Frontal cortex (tissue), 4 donors: ENCODE results near the gene STK32B. TPM values are rescaled to one million over a fixed set of nuclear protein-coding genes. Genes with fewer than 3 reads are reported as not detected.
"Not testable (repeated sequence)": the region's sequence is repeated elsewhere in the genome, so short reads cannot be mapped to it uniquely, and the experiment has no call there.

Source experiments
- DNase-seq, 2 donors: peaks; one replicate each; pipeline ENCODE4 v3.0.0; 2012; ENCODE audit warnings: low spot score in 2 of 2
- FAIRE-seq: peaks from 2 replicates; lab custom pipeline; 2012; peaks lifted over from hg19 to GRCh38; lab: Jason Lieb, UNC
- total RNA-seq: library from RNA; depleted of rRNA; stranded (reverse); fragments of >200 nt; gene quantifications from one replicate; pipeline ENCODE4 v1.2.3, GENCODE V29; 2014
- donor health status: control.
- donor health status: control.
- donor health status: control.

STK32B gene
- total RNA-seq, 1 donor from 2014 or later, result 57.5 TPM

DNA sequence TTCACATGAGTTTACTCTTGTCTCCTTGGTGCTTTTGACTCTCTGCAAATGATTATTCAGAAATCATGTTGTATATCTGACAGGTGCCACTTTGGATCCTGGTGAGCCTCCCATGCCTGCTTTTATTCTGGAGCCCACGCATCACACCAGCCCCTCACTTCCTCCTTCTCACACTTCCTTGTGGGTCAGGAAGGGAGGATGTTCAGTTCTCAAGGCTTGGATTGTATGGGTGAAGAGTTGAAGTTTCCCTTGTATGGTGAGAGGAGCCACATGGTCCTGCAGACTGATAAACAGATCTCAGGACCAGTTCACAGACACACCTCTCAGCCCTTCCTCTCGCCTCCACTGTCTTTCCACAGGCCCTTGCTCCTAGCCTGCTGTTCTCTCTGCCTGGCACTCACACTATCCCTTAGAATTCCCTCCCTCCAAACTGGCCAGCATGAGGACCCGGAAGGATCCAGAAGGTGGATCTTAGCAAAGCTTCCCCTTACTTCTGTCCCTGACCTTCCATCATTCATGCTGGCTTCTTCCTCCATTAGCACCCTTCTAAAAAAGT lies 92.1 kb downstream of the STK32B start:
- no peak for DNase-seq
- FAIRE-seq, result no peak

DNA sequence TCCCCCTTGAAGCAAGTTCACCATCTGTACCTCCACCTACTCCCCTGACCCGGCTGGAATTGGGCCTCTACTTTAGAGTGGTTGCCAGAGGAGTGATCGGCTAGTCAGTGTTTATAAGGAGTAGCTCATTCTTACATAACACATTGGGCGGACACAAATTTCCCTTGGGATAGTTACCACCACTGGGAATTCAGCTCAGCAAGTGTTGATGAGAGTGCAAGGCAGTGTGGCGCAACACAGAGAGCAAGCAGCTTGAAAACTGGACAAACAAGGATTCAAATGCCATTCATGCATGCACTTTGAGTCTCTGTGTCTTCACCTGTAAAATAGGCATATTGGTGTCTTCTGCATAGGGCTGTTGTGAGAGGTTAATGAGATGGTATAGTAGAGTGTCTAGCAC lies 92.7 kb downstream of the STK32B start:
- DNase-seq, result no peak
- FAIRE-seq, result no peak

DNA sequence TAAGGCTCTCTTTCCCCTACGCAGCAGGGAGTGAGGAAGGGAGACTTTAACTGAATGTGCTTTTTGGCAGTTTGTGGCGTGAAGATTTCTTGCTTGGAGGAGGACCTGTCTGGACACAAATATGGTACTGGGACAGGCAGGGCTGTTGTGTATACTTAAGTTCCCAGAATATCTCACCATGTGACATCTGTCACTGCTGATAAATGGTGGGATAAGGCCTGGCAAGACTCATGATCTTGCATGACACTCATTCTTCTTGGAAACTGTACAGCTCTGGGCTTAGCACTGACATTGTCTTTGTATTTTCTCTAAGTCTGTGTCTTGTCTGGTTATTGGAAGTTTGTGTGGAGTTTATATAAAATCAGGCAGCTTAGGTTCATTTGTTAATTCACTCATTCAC lies 93.1 kb downstream of the STK32B start:
- DNase-seq (no peak), FAIRE-seq (no peak)

DNA sequence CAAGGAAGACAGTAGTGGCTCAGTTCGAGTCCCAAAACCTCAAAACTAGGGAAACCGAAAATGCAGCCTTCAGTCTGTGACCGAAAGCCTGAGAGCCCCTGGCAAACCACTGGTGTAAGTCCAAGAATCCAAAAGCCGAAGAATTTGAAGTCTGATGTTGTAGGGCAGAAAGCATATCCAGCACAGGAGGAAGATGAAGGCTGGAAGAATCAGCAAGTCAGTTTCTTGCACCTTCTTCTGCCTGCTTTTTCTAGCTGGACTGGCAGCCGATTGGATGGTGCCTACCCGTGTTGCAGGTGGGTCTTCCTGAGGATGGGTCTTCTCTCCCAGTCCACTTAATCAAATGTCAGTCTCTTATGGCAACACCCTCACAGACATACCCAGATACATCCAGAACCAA lies 95.0 kb downstream of the STK32B start:
- FAIRE-seq (no peak), DNase-seq (no peak)

DNA sequence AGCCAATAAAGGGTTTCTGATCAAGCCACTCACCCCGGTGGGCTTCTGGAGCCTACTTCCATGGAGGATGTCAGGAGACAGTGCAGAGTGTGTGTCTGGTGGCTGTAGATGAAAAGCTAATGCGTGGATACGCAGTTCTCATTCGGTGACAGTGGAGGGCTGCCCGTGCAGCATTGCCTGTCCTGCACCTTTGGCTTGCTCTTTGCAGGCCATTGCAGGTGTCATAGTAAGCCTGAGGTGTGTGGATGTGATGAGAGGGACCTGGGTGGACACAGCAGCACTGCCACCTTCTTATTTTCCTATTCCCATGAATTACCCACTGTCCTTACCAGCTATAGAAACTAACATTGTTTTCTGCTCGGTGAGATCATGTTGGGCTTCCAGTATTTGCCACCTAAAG lies 101.2 kb downstream of the STK32B start:
- no peak for FAIRE-seq
- DNase-seq, result no peak

DNA sequence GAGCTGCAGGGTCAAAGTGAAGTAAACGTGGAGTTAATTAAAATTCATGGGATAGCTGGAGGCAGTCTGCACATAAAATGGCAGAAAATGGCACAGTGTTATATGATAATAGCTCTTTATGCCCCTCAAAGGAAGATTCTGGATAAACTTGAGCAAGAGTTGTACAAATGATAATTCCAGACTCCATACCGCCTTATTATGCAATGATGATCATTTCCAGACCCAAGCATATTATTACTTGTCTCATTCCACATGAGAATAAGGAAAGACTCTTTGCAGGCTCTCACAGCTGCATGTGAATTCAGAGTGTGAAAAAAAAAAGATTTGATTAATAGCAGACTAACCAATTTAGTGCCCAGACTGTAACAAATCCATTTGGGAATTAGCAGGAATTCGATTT lies 105.4 kb downstream of the STK32B start:
- DNase-seq (no peak), FAIRE-seq (no peak)

DNA sequence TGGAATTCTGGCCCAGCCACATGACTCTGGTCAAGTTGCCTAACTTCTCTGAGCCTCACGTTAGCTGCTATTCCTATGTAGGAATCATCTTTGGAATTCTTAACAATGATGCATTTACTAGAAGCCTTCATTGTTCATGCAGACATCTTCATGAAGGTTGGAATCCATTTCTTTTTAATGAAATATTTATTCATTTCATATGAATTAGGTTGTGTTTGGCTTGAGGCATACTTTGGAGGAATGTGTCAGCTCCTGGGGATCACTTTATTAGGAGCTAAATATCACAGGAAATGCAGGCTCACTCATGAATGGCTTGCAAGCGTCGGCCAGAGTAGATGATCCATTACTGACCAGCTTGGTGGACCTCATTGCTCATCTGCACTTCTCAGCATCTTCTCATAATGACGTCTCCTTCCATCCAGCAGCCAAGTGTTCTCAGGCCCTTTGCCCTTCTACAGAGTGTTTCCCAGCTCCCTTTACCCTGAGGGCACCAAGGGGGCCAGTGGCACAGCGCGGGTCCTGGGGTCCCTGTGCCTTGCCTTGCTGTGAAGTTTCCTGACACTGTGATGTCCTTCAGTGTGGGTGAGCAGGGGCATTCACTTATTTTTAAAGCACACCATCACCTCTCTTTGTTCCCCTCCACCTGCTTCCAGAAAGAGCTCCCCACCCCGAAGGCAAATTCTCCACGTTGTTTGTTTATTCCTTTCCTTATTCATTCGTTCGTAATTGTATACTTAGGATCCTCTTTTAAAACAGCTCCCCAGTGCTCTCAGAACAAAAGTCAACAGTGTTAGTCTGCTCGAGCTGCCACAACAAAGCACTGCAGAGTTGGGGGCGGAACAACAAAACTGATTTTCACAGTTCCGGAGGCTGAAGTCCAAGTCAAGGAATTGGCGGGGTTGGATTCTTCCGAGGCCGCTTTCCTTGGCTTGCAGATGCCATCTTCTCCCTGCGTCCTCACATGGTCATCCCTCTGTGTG lies 106.8 kb downstream of the STK32B start:
- DNase-seq, result no peak
- FAIRE-seq, result no peak

DNA sequence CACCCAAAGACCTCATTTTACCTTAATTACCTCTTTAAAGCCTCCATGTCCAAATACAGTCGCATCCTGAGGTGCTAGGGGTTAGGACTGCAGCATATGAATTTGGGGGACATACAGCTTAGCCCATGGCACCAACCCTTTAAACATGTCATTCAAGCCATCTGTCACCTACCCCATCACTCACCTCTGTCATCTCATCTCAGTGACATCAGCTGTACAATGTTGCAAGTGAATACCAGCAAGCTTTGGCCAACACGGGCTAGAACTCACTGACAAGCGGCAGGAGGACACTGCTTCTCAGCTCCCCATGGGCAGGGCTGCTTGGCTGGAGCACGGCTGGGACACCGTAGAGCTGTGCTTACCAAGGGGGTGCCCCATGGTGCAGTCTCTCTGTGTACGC lies 107.5 kb downstream of the STK32B start:
- FAIRE-seq, result no peak

DNA sequence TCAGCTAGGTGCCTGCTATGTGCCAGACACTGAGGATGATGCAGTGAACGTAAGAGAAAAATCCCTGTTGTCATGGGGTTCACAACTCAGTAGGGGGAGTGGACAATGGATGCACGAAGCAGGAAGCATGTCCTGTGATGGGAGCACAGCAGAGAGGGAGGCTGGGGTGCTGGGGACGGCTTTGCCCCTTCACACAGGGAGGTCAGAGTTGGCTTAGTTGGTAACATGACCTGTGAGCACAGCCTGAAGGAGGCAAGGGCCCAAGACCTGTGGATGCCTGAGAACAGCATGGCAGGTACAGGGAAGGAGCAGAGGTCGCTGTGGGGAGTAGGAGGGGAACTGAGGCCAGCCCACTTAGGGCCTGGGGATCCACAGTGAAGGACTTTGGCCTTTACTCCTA lies 109.4 kb downstream of the STK32B start:
- FAIRE-seq (no peak), DNase-seq (no peak)

More for the DNA sequence above, 107.5 kb downstream of the STK32B start:
- no peak for DNase-seq

DNA sequence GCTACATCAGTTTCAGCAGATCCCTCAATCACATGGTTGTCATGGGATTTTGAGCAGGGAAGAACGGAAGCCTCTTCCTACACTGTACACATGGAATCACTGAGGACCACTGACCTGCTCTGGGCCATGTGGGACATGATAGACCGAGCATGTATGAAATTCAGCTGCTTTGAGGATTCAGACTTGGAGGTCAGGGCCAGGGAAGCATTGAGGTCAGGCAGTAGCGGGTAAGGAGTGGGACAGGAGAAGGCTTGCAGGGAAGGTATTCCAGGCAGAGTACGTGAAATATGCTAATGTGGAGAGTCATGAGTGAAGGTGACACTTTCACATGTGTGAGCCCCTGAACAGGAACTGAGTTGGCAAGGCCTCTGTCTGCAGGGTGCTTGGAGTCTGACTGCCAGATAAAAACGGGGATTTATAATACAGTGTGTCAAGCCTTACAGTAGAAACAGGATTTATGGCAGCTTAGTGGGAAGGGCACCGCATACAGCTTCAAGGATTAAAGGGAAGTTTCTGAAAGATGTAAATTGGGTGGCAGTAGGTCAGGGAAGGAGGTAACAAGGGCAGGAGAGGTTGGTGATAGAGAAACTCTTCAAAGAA lies 111.7 kb downstream of the STK32B start:
- FAIRE-seq (no peak), DNase-seq (no peak)

DNA sequence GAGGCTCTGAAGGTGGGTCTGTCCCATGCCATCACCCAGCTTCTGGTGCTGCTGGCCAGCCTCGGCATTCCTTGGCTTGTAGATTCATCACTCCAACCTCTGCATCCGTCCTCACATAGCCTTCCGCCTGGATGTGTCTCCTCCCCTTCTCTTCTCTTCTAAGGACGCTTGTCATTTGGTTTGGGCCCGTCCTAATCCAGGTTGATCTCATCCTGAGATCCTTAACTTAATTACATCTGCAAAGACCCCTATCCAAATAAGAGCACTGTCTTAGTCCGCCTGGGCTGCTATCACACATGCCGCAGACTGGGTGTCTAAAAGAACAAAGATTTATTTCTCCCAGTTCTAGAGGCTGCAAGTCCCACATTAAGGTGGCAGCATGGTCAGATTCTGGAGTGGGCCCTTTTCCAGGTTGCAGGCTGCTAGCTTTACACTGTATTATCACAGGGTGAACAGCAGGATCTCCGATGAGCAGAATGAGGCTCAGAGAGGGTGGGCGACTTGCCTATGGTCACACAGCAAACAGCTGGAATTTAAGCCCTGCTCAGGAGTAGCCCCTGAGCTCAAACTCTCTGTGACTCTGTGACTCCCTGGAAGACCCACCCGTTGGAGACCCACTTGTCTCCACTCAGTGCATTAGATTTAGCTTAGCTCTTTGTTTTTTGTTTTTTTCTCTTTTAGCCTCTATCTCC lies 113.1 kb downstream of the STK32B start:
- no peak for DNase-seq
- no peak for FAIRE-seq

DNA sequence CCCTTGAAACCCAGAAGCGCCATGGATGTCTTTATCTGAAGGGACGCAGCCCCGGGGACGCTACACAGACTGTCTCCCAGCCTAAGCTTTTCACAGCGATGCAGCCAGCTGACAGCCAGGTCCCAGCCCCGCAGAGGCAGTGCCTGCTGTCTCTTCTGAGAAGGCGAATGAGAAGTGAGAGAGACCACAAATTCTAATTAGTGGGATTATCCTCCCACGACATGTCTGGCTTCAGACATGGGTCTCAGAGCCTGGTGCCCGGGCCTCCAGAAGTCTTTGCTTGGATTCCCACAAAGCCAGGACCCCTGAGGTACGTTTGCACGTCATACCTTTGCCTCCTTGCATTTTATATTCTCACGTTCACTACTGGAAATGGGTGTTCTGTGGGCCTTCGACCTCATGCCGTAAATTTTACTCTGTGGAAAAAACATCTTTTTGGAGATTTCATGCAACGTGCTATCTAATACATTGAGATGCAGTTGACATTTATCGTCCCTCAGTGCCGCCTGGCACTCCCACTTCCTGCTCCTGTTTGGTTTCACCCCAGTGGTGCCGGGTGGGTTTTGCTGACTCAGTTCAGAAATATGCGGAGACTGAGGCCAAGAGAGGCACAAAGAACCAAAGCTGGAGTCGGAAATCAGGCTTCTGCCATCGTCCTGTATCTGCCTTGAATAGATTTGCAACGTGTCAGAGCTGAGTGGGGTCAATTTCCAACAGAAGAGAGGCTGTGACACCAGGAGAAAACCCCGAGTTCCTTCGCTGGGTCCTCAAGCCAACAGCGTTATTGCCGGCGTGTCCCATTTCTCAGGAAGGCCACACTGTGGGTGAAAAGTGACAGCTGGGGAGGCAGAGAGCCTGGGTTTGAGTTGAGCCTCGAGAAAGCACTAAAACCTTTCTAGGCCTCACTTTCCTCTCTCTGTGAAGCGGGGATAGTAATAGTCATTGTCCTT lies 114.4 kb downstream of the STK32B start:
- FAIRE-seq (no peak), DNase-seq (no peak)

DNA sequence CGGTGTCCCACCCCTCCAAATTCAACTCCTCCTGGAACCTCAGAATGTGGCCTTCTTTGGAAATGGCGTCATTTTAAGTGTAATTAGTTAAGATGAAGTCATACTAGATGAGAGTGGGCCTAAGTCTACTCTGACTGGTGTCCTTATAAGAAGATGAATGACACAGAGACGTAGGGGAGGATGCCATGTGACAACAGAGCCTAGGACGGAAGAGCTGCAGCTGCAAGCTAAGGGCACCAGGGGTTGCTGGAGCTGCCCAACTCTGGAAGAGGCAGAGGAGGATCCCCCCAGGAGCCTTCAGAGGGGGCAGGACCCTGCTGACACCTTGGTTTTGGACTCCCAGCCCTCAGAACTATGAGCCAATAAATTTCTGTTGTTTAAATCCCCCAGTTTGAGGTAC lies 115.1 kb downstream of the STK32B start:
- FAIRE-seq (no peak), DNase-seq (no peak)

DNA sequence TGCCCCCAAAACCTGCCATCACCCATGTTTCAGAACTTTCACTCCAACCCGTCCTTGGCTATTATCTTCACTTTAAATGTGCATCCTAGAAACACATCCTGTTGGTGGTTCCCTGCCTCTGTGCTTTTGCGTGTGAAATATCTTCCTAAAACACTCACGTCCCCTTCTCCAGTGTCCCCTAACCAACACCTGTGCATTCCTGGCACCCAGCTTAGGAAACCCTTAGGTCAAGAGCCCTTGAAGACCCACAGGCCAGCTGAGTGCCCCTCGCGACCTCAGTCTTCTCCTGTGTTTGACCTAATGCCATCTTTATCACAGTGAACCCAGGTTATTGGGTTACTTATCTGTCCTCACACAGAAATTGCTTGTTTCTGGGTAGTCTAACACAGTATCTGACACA lies 117.6 kb downstream of the STK32B start:
- no peak for DNase-seq
- FAIRE-seq, result no peak

DNA sequence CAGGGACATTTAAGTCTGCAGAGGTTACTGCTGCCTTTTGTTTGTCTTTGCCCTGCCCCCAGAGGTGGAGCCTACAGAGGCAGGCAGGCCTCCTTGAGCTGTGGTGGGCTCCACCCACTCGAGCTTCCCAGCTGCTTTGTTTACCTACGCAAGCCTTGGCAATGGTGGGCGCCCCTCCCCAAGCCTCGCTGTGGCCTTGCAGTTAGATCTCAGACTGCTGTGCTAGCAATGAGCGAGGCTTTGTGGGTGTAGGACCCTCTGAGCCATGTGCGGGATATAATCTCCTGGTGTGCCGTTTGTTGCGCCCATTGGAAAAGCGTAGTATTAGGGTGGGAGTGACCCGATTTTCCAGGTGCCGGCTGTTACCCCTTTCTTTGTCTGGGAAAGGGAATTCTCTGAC lies 124.6 kb downstream of the STK32B start:
- DNase-seq, result not testable (repeated sequence)

DNA sequence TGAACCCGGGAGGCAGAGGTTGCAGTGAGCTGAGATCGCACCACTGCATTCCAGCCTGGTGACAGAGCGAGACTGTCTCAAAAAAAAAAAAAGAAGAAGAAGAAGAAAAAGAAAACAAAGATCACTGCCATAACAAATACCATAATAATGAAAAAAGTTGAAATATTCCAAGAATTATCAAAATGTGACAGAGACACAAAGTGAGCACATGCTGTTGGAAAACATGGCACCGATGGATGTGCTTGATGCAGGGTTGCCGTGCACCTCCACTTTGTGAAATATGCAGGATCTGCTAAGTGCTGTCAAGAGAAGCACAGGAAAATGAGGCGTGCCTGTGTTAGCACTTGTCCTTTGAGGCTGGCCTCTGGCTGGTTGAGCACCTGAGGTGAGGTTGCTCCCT lies 133.3 kb downstream of the STK32B start:
- no peak for DNase-seq

More for the DNA sequence above, 124.6 kb downstream of the STK32B start:
- not testable (repeated sequence) for FAIRE-seq

DNA sequence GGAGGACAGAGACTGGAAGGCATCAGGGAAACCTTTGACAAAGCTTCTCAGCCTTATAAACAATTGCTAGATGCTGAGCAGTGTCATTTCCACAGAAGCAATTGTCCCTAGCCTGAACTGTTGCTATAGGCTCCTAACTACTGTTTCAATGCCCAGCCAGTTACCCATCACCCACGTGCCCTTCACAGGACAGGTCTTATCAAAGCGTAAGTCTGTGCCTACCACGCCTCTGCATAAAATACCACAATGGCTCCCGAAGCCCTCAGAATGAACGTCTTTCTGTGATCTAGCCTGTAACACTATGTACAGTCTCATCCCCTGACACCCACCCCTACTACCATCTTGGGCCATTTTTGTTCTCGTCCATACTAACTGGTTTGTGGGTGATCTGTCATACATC lies 134.3 kb downstream of the STK32B start:
- FAIRE-seq, result no peak
- no peak for DNase-seq

More for the DNA sequence above, 133.3 kb downstream of the STK32B start:
- no peak for FAIRE-seq

DNA sequence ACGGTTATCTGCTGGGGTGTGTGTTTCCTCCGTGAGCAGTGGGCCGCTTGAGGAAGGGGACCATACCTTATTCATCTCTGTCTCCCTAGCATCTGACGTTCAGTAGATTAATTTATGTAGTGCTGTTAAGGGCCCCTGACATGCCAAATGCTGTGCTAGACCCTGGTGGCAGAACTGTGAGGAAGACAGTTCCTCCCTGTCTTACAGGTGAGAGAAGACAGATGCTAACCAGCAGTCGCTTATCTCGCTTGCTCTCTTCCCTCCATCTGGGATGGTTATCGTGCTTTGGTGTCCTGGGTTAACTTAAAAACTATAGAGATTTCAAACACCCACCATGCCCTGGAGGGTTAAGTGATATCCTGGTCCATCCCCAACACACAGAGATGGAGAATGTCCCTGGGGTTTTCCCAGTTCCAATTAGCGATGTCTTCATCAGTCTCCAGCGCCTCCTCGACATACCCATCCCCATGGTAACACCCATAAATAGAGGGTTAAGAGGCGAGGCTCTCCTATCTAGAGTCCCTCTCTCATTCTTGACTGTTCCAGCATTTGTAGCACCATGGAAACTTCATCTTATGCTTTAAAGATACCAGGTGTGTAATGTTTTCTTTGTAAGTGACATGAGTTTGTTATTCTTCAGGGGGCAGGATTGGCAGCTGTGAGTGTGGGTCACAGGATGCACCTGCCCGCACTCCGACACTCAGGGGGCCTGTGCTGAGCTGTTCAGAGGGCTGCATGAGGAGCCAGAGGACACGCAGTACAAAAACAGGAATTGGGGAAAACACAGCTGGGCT lies 135.2 kb downstream of the STK32B start:
- no peak for DNase-seq
- no peak for FAIRE-seq

DNA sequence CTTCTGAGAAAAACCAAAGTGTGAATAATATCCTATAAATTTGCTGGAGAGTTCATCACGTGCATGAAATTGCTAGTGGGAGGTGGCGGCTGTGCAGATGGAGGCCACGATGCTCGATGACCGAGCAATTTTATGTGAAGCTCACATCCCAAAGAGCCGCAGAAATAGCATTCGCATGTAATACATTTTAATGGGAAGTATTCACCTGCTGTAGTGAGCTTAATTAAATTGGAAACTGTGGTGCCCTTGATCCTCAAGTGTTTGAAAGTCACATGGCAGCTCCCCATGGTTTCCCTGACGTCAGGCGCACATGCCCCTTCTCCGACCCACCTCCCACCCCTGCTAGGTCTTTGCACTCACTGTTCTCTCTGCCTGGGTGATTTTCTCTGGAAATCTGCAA lies 136.8 kb downstream of the STK32B start:
- no peak for FAIRE-seq
- DNase-seq, result no peak
